ENCODE measurements around the gene INPP4A. TPM values are rescaled to one million over a fixed set of nuclear protein-coding genes. Genes with fewer than 3 reads are reported as not detected.

The INPP4A gene
- total and polyA plus RNA-seq, 10 of the 15 experiments (the other 5 are each of a cell fraction or from before 2014, with no cell fraction given): 4.7 to 62.3 (median 36.9) TPM

- intact Hi-C loops (cut with micrococcal nuclease; ENCODE audit: unreplicated experiment): loop anchor here (5.0 kb wide), 2 partner anchors 38 to 73 kb away; no protein-coding TSS in a partner anchor
- ChIA-PET CTCF (interaction anchor here (0.9 to 6.6 kb wide), 6 partner anchors 9 to 38 kb away, joined by 3 to 64 read pairs (median 6); no protein-coding TSS in a partner anchor), RAD21 (ENCODE audit: unreplicated experiment) (interaction anchor here (0.6 to 9.1 kb wide), 12 partner anchors 10 to 228 kb away, joined by 3 to 200 read pairs (median 4); no protein-coding TSS in a partner anchor), SMC1A (ENCODE audit: uncharacterized antibody, unreplicated experiment) (interaction anchor here (0.8 to 24.6 kb wide), 4 partner anchors 8 to 26 kb away, joined by 3 to 816 read pairs (median 44); no protein-coding TSS in a partner anchor), POLR2A (interaction anchor here (0.6 to 16.1 kb wide), 3 partner anchors 9 to 26 kb away, joined by 3 to 545 read pairs (median 3); no protein-coding TSS in a partner anchor)
- Histone ChIP-seq H3K4me3 (no peak overlapping the region), H3K36me3 (ENCODE audit: control insufficient read depth in 2 of 2, insufficient read depth in 2 of 2, low read length in 1 of 2) (peaks cover under 1 to 8% of the 10 kb centered on the region in 2 experiments; a peak in 3 of 4 replicates), H3K4me2 (ENCODE audit: control insufficient read depth, insufficient read depth) (peak overlapping the region; percentile 15; the same call in 1 of the 2 replicates), H2AFZ (ENCODE audit: control insufficient read depth, low read depth, low read length) (no peak overlapping the region), H3K9ac (ENCODE audit: control insufficient read depth, insufficient read depth, low read length) (no peak overlapping the region), H3K9me3 (replicated peaks; ENCODE audit: control insufficient read depth, insufficient read depth, low read length) (no peaks in the 10 kb centered on the region), H3K27ac (ENCODE audit: control insufficient read depth, insufficient read depth) (peak overlapping the region; percentile 89), H4K20me1 (ENCODE audit: control insufficient read depth, insufficient read depth) (no peaks in the 10 kb centered on the region), H3K79me2 (ENCODE audit: control insufficient read depth, insufficient read depth, low read length) (peaks cover 94% of the 10 kb centered on the region), H3K4me1 (ENCODE audit: control insufficient read depth, insufficient read depth, low read length) (peaks cover 93% of the 10 kb centered on the region), H3K27me3 (replicated peaks in 1 of 2; ENCODE audit: control insufficient read depth in 2 of 2, insufficient read depth in 2 of 2, low read length in 1 of 2) (no peaks in the 10 kb centered on the region)
- no peak for TF ChIP-seq ZZZ3 (IDR thresholded peaks at IDR 0.05; ENCODE audit: control insufficient read depth, insufficient read length, low read depth)
- TF ChIP-seq MLLT1 (IDR thresholded peaks at IDR 0.05): 0 out of 2 replicates have a peak, but pooled peaks have one; percentile 39
- in situ Hi-C loops (cut with MboI): no loop called here
- no TSS peak for BruUV-seq (replicated peaks)
- ATAC-seq: no peak
- DNase-seq (ENCODE audit: low read depth, low spot score): no peak
- FAIRE-seq: no peak
- WGBS (ENCODE audit: insufficient coverage, insufficient replicate concordance, low lambda C conversion rate, missing lambda C conversion rate): 98% methylated on average over 13 of the region's 13 CpGs
These were observed 40.2 kb downstream of the INPP4A start for GRCh38 chr2:98484652-98485452.

Data from GM12878 (cell line).